HepG2 (cell line): ENCODE data around the gene AIP. TPM values are rescaled to one million over a fixed set of nuclear protein-coding genes. Genes with fewer than 3 reads are reported as not detected.

Experiments used
- CEBPG ChIP-seq: IDR thresholded peaks from 2 replicates; pipeline ENCODE4 v1.6.1; 2016
- CREB1 ChIP-seq, 2 experiments: fragments of 450-650 bp in 1 of 2; IDR thresholded peaks; 2 replicates each; pipeline ENCODE4 v1.6.1; 2016 to 2017; ENCODE audit warnings: control low read depth in 1 of 2, mild to moderate bottlenecking in 1 of 2, missing compliant biosample characterization in 1 of 2, missing genetic modification characterization in 1 of 2
- HBP1 ChIP-seq: IDR thresholded peaks from 2 replicates; pipeline ENCODE4 v1.6.1; 2016; ENCODE audit warnings: low read depth, control low read depth
- IRF1 ChIP-seq: sonication (generic); formaldehyde crosslinking; IDR thresholded peaks from 2 replicates; pipeline ENCODE4 v1.4.0; 2020; ENCODE audit warnings: low read depth, mild to moderate bottlenecking, missing genetic modification reagents
- IRX3 ChIP-seq: sonication (generic); formaldehyde crosslinking; IDR thresholded peaks from 2 replicates; pipeline ENCODE4 v1.8.1; 2023; ENCODE audit warnings: mild to moderate bottlenecking, low read depth, missing genetic modification reagents, borderline replicate concordance
- KAT2B ChIP-seq: fragments of 150-350 bp; IDR thresholded peaks from 2 replicates; pipeline ENCODE4 v1.6.1; 2014; ENCODE audit warnings: low read depth, low read length, borderline replicate concordance
- MTF1 ChIP-seq: sonication (generic); formaldehyde crosslinking; IDR thresholded peaks from 2 replicates; pipeline ENCODE4 v1.5.0; 2020; ENCODE audit warnings: missing genetic modification reagents
- NRL ChIP-seq: sonication (generic); formaldehyde crosslinking; IDR thresholded peaks from 2 replicates; pipeline ENCODE4 v1.5.0; 2020; ENCODE audit warnings: missing genetic modification reagents, mild to moderate bottlenecking, moderate library complexity, borderline replicate concordance
- REL ChIP-seq: sonication (generic); formaldehyde crosslinking; conservative IDR thresholded peaks from 2 replicates; pipeline ENCODE4 v1.8.0; 2022; ENCODE audit warnings: mild to moderate bottlenecking, missing genetic modification reagents, moderate library complexity
- SUZ12 ChIP-seq: fragments of 150-350 bp; IDR thresholded peaks from 2 replicates; pipeline ENCODE4 v1.6.1; 2014; ENCODE audit warnings: low read depth, low read length
- ZMAT5 ChIP-seq: sonication (generic); formaldehyde crosslinking; IDR thresholded peaks from 2 replicates; pipeline ENCODE4 v1.5.0; 2020; ENCODE audit warnings: mild to moderate bottlenecking, low read depth, missing genetic modification reagents, borderline replicate concordance
- ZNF160 ChIP-seq: sonication (generic); formaldehyde crosslinking; IDR thresholded peaks from 2 replicates; pipeline ENCODE4 v1.8.0; 2022; ENCODE audit warnings: mild to moderate bottlenecking, inconsistent platforms, missing genetic modification reagents
- ZNF232 ChIP-seq: sonication (generic); formaldehyde crosslinking; IDR thresholded peaks from 2 replicates; pipeline ENCODE4 v1.4.0; 2020; ENCODE audit warnings: missing genetic modification reagents, borderline replicate concordance
- ZNF367 ChIP-seq: sonication (generic); formaldehyde crosslinking; IDR thresholded peaks from 2 replicates; pipeline ENCODE4 v1.4.0; 2020; ENCODE audit warnings: missing genetic modification reagents, borderline replicate concordance
- ZNF430 ChIP-seq: sonication (generic); formaldehyde crosslinking; IDR thresholded peaks from 2 replicates; pipeline ENCODE4 v1.9.0; 2021; ENCODE audit warnings: mild to moderate bottlenecking, missing genetic modification reagents
- ZNF501 ChIP-seq: sonication (generic); formaldehyde crosslinking; IDR thresholded peaks from 2 replicates; pipeline ENCODE4 v1.5.1; 2020; ENCODE audit warnings: mild to moderate bottlenecking, moderate library complexity, missing genetic modification reagents
- ZNF576 ChIP-seq: sonication (generic); formaldehyde crosslinking; IDR thresholded peaks from 2 replicates; pipeline ENCODE4 v1.4.0; 2020; ENCODE audit warnings: mild to moderate bottlenecking, missing genetic modification reagents
- ZNF773 ChIP-seq: sonication (generic); formaldehyde crosslinking; IDR thresholded peaks from 2 replicates; pipeline ENCODE4 v1.4.0; 2020; ENCODE audit warnings: missing genetic modification reagents, borderline replicate concordance
- polyA plus RNA-seq, 8 experiments: library from polyadenylated mRNA; depleted of rRNA in 3 of 8; stranded (reverse) in 7 of 8; unstranded in 1 of 8; fragments of >200 nt; fragmentation: Illumina TruSeq in 4 of 8; extraction: Trizol in 4 of 8; gene quantifications; 2 replicates each; pipeline versions ENCODE4 v1.2.1 to v1.2.3, GENCODE V29; 2011 to 2016; ENCODE audit warnings: low read depth in 4 of 8, missing spikeins in 1 of 8, mixed read lengths in 1 of 8; ENCODE audit not compliant: insufficient read depth in 1 of 8
- total RNA-seq, 5 experiments: library from RNA; depleted of rRNA; stranded (reverse); fragments of >200 nt; fragmentation: Illumina TruSeq; extraction: Trizol; gene quantifications; 2 replicates each; pipeline ENCODE4 v1.2.3, GENCODE V29; 2016; ENCODE audit warnings: low read depth in 1 of 5
- TF ChIP-seq, protein P1 (sequence below): IDR thresholded peaks from 2 replicates; pipeline ENCODE4 v1.6.1; 2016; ENCODE audit warnings: missing compliant biosample characterization, missing genetic modification reagents, borderline replicate concordance
- TF ChIP-seq, protein P2 (sequence below): sonication (generic); formaldehyde crosslinking; IDR thresholded peaks from 2 replicates; pipeline ENCODE4 v1.5.0; 2020; ENCODE audit warnings: missing genetic modification reagents
- TF ChIP-seq, protein P3 (sequence below): sonication (generic); formaldehyde crosslinking; IDR thresholded peaks from 2 replicates; pipeline ENCODE4 v1.4.0; 2020; ENCODE audit warnings: mild to moderate bottlenecking, missing genetic modification reagents

AIP gene
- total and polyA plus RNA-seq, 2 of the 13 experiments (the other 11 are each of a cell fraction or from before 2014, with no cell fraction given): 51.8 to 110 TPM

DNA sequence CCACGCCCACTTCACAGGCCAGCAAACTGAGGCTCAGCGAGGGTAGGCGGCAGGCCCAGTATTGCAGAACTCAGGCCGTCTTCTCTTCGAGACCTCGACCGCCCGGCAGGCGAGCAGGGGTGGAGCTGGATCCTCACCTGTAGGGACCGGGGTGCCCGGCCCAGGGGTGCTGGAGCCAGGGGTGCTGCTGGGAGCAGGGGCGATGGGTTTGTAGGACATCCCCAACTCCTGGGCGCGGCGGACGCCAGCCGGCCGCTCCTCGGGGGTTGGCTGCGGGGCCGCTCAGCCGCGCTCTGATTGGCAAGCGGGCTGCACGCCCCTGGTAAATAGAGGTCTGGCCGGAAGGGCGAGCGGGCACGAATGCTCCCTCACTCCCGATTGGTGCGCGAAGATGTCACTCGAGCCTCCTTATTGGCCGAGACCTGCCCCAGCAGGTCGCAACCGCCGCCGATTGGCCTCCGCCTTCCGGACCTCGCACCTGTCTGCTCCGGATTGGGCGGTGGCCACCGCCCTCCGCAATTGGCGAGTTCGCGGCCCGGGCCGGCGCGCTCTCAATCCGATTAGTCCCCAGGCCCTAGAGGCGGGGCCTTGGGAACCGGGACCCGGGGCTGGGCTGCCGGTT lies 25.1 kb downstream of the AIP start, which contains the start of gene CDK2AP2 (continued):
- TF ChIP-seq, protein P1, sequence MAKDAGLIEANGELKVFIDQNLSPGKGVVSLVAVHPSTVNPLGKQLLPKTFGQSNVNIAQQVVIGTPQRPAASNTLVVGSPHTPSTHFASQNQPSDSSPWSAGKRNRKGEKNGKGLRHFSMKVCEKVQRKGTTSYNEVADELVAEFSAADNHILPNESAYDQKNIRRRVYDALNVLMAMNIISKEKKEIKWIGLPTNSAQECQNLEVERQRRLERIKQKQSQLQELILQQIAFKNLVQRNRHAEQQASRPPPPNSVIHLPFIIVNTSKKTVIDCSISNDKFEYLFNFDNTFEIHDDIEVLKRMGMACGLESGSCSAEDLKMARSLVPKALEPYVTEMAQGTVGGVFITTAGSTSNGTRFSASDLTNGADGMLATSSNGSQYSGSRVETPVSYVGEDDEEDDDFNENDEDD (CRISPR knock-in tag): peak; percentile 87; the same call in 1 of the 2 replicates
- TF ChIP-seq CREB1 (IDR thresholded peaks at IDR 0.05) (no peak), CREB1 (CRISPR knock-in tag; IDR thresholded peaks at IDR 0.05) (no peak), ZMAT5 (CRISPR knock-in tag) (no peak), ZNF501 (CRISPR knock-in tag) (no peak), CEBPG (CRISPR knock-in tag) (no peak), HBP1 (CRISPR knock-in tag) (no peak), ZNF773 (CRISPR knock-in tag) (no peak), ZNF430 (CRISPR knock-in tag) (0 out of 2 replicates have a peak, but pooled peaks have one; percentile 7), NRL (CRISPR knock-in tag) (0 out of 2 replicates have a peak, but pooled peaks have one; percentile 0), ZNF367 (CRISPR knock-in tag) (no peak), IRX3 (CRISPR knock-in tag) (no peak), ZNF160 (CRISPR knock-in tag) (no peak), REL (CRISPR knock-in tag) (0 out of 2 replicates have a peak, but pooled peaks have one; percentile 55), ZNF576 (CRISPR knock-in tag) (no peak), MTF1 (CRISPR knock-in tag) (no peak), IRF1 (CRISPR knock-in tag) (no peak), ZNF232 (CRISPR knock-in tag) (no peak), KAT2B (no peak), SUZ12 (no peak)
- TF ChIP-seq, protein P2, sequence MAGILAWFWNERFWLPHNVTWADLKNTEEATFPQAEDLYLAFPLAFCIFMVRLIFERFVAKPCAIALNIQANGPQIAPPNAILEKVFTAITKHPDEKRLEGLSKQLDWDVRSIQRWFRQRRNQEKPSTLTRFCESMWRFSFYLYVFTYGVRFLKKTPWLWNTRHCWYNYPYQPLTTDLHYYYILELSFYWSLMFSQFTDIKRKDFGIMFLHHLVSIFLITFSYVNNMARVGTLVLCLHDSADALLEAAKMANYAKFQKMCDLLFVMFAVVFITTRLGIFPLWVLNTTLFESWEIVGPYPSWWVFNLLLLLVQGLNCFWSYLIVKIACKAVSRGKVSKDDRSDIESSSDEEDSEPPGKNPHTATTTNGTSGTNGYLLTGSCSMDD (CRISPR knock-in tag): no peak
- TF ChIP-seq, protein P3, sequence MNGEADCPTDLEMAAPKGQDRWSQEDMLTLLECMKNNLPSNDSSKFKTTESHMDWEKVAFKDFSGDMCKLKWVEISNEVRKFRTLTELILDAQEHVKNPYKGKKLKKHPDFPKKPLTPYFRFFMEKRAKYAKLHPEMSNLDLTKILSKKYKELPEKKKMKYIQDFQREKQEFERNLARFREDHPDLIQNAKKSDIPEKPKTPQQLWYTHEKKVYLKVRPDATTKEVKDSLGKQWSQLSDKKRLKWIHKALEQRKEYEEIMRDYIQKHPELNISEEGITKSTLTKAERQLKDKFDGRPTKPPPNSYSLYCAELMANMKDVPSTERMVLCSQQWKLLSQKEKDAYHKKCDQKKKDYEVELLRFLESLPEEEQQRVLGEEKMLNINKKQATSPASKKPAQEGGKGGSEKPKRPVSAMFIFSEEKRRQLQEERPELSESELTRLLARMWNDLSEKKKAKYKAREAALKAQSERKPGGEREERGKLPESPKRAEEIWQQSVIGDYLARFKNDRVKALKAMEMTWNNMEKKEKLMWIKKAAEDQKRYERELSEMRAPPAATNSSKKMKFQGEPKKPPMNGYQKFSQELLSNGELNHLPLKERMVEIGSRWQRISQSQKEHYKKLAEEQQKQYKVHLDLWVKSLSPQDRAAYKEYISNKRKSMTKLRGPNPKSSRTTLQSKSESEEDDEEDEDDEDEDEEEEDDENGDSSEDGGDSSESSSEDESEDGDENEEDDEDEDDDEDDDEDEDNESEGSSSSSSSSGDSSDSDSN (CRISPR knock-in tag): peak; percentile 63
